Measurements from ENCODE around the gene ATP5PO.

ATP5PO gene

GRCh38 chr21:33948951-33949444, 33.4 kb upstream of the ATP5PO start:
- H3K27me3 ChIP-seq (ENCODE audit: insufficient read depth, low read length, poor library complexity), result no peaks in the 10 kb centered on the region
- no peak overlapping the region for H3K27ac ChIP-seq (ENCODE audit: low read depth, low read length)
- no peaks in the 10 kb centered on the region for H3K36me3 ChIP-seq (ENCODE audit: control insufficient read depth, insufficient read depth, low read length)
- no peaks in the 10 kb centered on the region for H3K79me2 ChIP-seq (ENCODE audit: control insufficient read depth, insufficient read depth, low read length)
- H3K4me1 ChIP-seq (ENCODE audit: control insufficient read depth, low read depth, low read length), result peaks cover 10% of the 10 kb centered on the region
- no peak overlapping the region for H3K9ac ChIP-seq (ENCODE audit: low read length)
- no peak overlapping the region for H2AK5ac ChIP-seq (ENCODE audit: low read length)
- H2BK120ac ChIP-seq (ENCODE audit: low read depth, low read length), result peak overlapping the region; percentile 19
- no peak overlapping the region for H4K8ac ChIP-seq (ENCODE audit: low read depth, low read length)
- DNase-seq, result no peak
- no peak overlapping the region for H3K4me3 ChIP-seq (ENCODE audit: low read length)
- H3K56ac ChIP-seq (ENCODE audit: low read length), result peak overlapping the region; percentile 63
- H3K4ac ChIP-seq (ENCODE audit: low read depth, low read length), result peak overlapping the region; percentile 81
- WGBS (ENCODE audit: extremely low coverage, insufficient coverage, low lambda C conversion rate), result no CpG with 5 or more reads among the region's 9 CpGs
- peak overlapping the region; percentile 5 for H2BK15ac ChIP-seq (replicated peaks; ENCODE audit: low read depth)
- H3K23ac ChIP-seq (ENCODE audit: low read length), result no peak overlapping the region
- H3K4me2 ChIP-seq (ENCODE audit: low read length), result no peak overlapping the region
- H4K5ac ChIP-seq (ENCODE audit: low read length), result no peak overlapping the region
- no peaks in the 10 kb centered on the region for H3K79me1 ChIP-seq (ENCODE audit: low read length)
- H3K18ac ChIP-seq (ENCODE audit: low read length), result peak overlapping the region; percentile 43
- no peak overlapping the region for H2BK5ac ChIP-seq (ENCODE audit: low read length)

GRCh38 chr21:33948096-33948950, 32.7 kb upstream of the ATP5PO start:
- Histone ChIP-seq H3K18ac (ENCODE audit: low read length) (peak overlapping the region; percentile 44), H4K5ac (ENCODE audit: low read length) (no peak overlapping the region), H3K4me3 (ENCODE audit: low read length) (no peak overlapping the region), H3K9ac (ENCODE audit: low read length) (no peak overlapping the region), H2AK5ac (ENCODE audit: low read length) (no peak overlapping the region), H3K36me3 (ENCODE audit: control insufficient read depth, insufficient read depth, low read length) (no peaks in the 10 kb centered on the region), H2BK5ac (ENCODE audit: low read length) (no peak overlapping the region), H3K79me1 (ENCODE audit: low read length) (no peaks in the 10 kb centered on the region), H2BK120ac (ENCODE audit: low read depth, low read length) (peak overlapping the region; percentile 19), H3K27me3 (ENCODE audit: insufficient read depth, low read length, poor library complexity) (no peaks in the 10 kb centered on the region), H2BK15ac (replicated peaks; ENCODE audit: low read depth) (no peak overlapping the region), H3K4ac (ENCODE audit: low read depth, low read length) (peak overlapping the region; percentile 81), H3K4me2 (ENCODE audit: low read length) (peak overlapping the region; percentile 4), H3K4me1 (ENCODE audit: control insufficient read depth, low read depth, low read length) (peaks cover 10% of the 10 kb centered on the region), H4K8ac (ENCODE audit: low read depth, low read length) (no peak overlapping the region), H3K56ac (ENCODE audit: low read length) (peak overlapping the region; percentile 63), H3K27ac (ENCODE audit: low read depth, low read length) (peak overlapping the region; percentile 68), H3K23ac (ENCODE audit: low read length) (no peak overlapping the region), H3K79me2 (ENCODE audit: control insufficient read depth, insufficient read depth, low read length) (no peaks in the 10 kb centered on the region)
- DNase-seq, result peak; percentile 98
- WGBS (ENCODE audit: extremely low coverage, insufficient coverage, low lambda C conversion rate), result no CpG with 5 or more reads among the region's 17 CpGs

GRCh38 chr21:33947451-33948095, 32.0 kb upstream of the ATP5PO start:
- Histone ChIP-seq H3K36me3 (ENCODE audit: control insufficient read depth, insufficient read depth, low read length) (no peaks in the 10 kb centered on the region), H3K27ac (ENCODE audit: low read depth, low read length) (peak overlapping the region; percentile 68), H3K4me3 (ENCODE audit: low read length) (no peak overlapping the region), H2BK5ac (ENCODE audit: low read length) (peak overlapping the region; percentile 72), H4K8ac (ENCODE audit: low read depth, low read length) (no peak overlapping the region), H3K27me3 (ENCODE audit: insufficient read depth, low read length, poor library complexity) (no peaks in the 10 kb centered on the region), H3K79me2 (ENCODE audit: control insufficient read depth, insufficient read depth, low read length) (no peaks in the 10 kb centered on the region), H3K18ac (ENCODE audit: low read length) (peak overlapping the region; percentile 44), H2BK15ac (replicated peaks; ENCODE audit: low read depth) (no peak overlapping the region), H2AK5ac (ENCODE audit: low read length) (peak overlapping the region; percentile 43), H3K23ac (ENCODE audit: low read length) (no peak overlapping the region), H3K4ac (ENCODE audit: low read depth, low read length) (peak overlapping the region; percentile 10), H2BK120ac (ENCODE audit: low read depth, low read length) (peak overlapping the region; percentile 69), H3K4me2 (ENCODE audit: low read length) (peak overlapping the region; percentile 4), H3K79me1 (ENCODE audit: low read length) (no peaks in the 10 kb centered on the region), H3K4me1 (ENCODE audit: control insufficient read depth, low read depth, low read length) (peaks cover 10% of the 10 kb centered on the region), H4K5ac (ENCODE audit: low read length) (no peak overlapping the region), H3K56ac (ENCODE audit: low read length) (peak overlapping the region; percentile 79), H3K9ac (ENCODE audit: low read length) (no peak overlapping the region)
- WGBS (ENCODE audit: extremely low coverage, insufficient coverage, low lambda C conversion rate), result no CpG with 5 or more reads among the region's 9 CpGs
- DNase-seq, result peak; percentile 99

GRCh38 chr21:33945652-33946270, 30.2 kb upstream of the ATP5PO start:
- no peak for DNase-seq
- no peak overlapping the region for H3K18ac ChIP-seq (ENCODE audit: low read length)
- H3K4me2 ChIP-seq (ENCODE audit: low read length), result no peak overlapping the region
- H2BK120ac ChIP-seq (ENCODE audit: low read depth, low read length), result no peak overlapping the region
- no peak overlapping the region for H4K8ac ChIP-seq (ENCODE audit: low read depth, low read length)
- no peak overlapping the region for H3K4ac ChIP-seq (ENCODE audit: low read depth, low read length)
- no peaks in the 10 kb centered on the region for H3K79me1 ChIP-seq (ENCODE audit: low read length)
- no peak overlapping the region for H2BK5ac ChIP-seq (ENCODE audit: low read length)
- no peak overlapping the region for H2BK15ac ChIP-seq (replicated peaks; ENCODE audit: low read depth)
- H3K4me1 ChIP-seq (ENCODE audit: control insufficient read depth, low read depth, low read length), result peaks cover 10% of the 10 kb centered on the region
- no peak overlapping the region for H3K56ac ChIP-seq (ENCODE audit: low read length)
- no peaks in the 10 kb centered on the region for H3K79me2 ChIP-seq (ENCODE audit: control insufficient read depth, insufficient read depth, low read length)
- WGBS (ENCODE audit: extremely low coverage, insufficient coverage, low lambda C conversion rate), result no CpG with 5 or more reads among the region's 2 CpGs
- no peak overlapping the region for H3K23ac ChIP-seq (ENCODE audit: low read length)
- H3K4me3 ChIP-seq (ENCODE audit: low read length), result no peak overlapping the region
- no peak overlapping the region for H2AK5ac ChIP-seq (ENCODE audit: low read length)
- H3K27me3 ChIP-seq (ENCODE audit: insufficient read depth, low read length, poor library complexity), result no peaks in the 10 kb centered on the region
- H4K5ac ChIP-seq (ENCODE audit: low read length), result no peak overlapping the region
- H3K36me3 ChIP-seq (ENCODE audit: control insufficient read depth, insufficient read depth, low read length), result no peaks in the 10 kb centered on the region
- no peak overlapping the region for H3K9ac ChIP-seq (ENCODE audit: low read length)
- no peak overlapping the region for H3K27ac ChIP-seq (ENCODE audit: low read depth, low read length)

- no peak for DNase-seq
- H2BK120ac ChIP-seq (ENCODE audit: low read depth, low read length), result no peak overlapping the region
- no peak overlapping the region for H3K18ac ChIP-seq (ENCODE audit: low read length)
- no peaks in the 10 kb centered on the region for H3K36me3 ChIP-seq (ENCODE audit: control insufficient read depth, insufficient read depth, low read length)
- H3K56ac ChIP-seq (ENCODE audit: low read length), result no peak overlapping the region
- H2BK5ac ChIP-seq (ENCODE audit: low read length), result no peak overlapping the region
- no peak overlapping the region for H4K8ac ChIP-seq (ENCODE audit: low read depth, low read length)
- no peak overlapping the region for H3K27ac ChIP-seq (ENCODE audit: low read depth, low read length)
- H3K9ac ChIP-seq (ENCODE audit: low read length), result no peak overlapping the region
- H4K5ac ChIP-seq (ENCODE audit: low read length), result no peak overlapping the region
- no peaks in the 10 kb centered on the region for H3K79me1 ChIP-seq (ENCODE audit: low read length)
- no peaks in the 10 kb centered on the region for H3K27me3 ChIP-seq (ENCODE audit: insufficient read depth, low read length, poor library complexity)
- no peaks in the 10 kb centered on the region for H3K79me2 ChIP-seq (ENCODE audit: control insufficient read depth, insufficient read depth, low read length)
- no peak overlapping the region for H2AK5ac ChIP-seq (ENCODE audit: low read length)
- no peak overlapping the region for H3K4me3 ChIP-seq (ENCODE audit: low read length)
- H3K23ac ChIP-seq (ENCODE audit: low read length), result no peak overlapping the region
- H3K4me2 ChIP-seq (ENCODE audit: low read length), result no peak overlapping the region
- no CpG with 5 or more reads among the region's 1 CpG for WGBS (ENCODE audit: extremely low coverage, insufficient coverage, low lambda C conversion rate)
- H2BK15ac ChIP-seq (replicated peaks; ENCODE audit: low read depth), result no peak overlapping the region
- no peak overlapping the region for H3K4ac ChIP-seq (ENCODE audit: low read depth, low read length)
- H3K4me1 ChIP-seq (ENCODE audit: control insufficient read depth, low read depth, low read length), result peaks cover 10% of the 10 kb centered on the region
Observed at GRCh38 chr21:33944185-33944763, 28.7 kb upstream of the ATP5PO start.

All from mesendoderm (in vitro differentiated cells).